Measurements from ENCODE around the gene HAPSTR1.

DNA sequence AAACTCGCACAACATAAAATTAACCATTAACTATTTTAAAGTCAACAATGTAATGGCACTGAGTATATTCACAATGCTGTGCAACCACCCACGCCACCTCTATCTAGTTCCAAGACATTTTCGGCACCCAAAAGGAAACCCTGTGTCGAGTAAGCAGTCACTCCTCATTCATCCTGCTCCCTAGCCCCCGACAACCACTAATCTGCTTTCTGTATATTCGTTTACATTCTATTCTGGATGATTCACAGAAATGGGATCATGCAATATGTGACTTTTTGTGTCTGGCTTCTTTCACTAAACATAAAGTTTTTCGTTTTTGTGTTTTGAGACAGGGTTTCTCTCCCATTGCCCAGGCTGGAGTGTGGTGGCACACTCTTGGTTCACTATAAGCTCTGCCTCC, 42.2 kb upstream of the HAPSTR1 start:
- no peak for TF ChIP-seq CTCF (IDR thresholded peaks at IDR 0.05; ENCODE audit: poor library complexity)
- TF ChIP-seq EZH2phosphoT487 (IDR thresholded peaks at IDR 0.05; ENCODE audit: low read depth, severe bottlenecking, unreplicated experiment): no peak
